GM12865 (cell line): ENCODE data around the gene IGFN1.

Experiments used
- DNase-seq: peaks from one replicate; pipeline ENCODE4 v3.0.0; 2010; ENCODE audit warnings: low read depth
- H3K4me3 ChIP-seq: 2 replicates; pipeline ENCODE4 v1.5.1; 2011; ENCODE audit warnings: mild to moderate bottlenecking, low read depth, low read length, control low read depth
- CTCF ChIP-seq: IDR thresholded peaks from 2 replicates; pipeline ENCODE4 v1.5.1; 2011; ENCODE audit warnings: low read length, control low read depth, low read depth, inconsistent platforms; ENCODE audit not compliant: insufficient read depth; ENCODE audit errors: missing control alignments

IGFN1 gene

DNA sequence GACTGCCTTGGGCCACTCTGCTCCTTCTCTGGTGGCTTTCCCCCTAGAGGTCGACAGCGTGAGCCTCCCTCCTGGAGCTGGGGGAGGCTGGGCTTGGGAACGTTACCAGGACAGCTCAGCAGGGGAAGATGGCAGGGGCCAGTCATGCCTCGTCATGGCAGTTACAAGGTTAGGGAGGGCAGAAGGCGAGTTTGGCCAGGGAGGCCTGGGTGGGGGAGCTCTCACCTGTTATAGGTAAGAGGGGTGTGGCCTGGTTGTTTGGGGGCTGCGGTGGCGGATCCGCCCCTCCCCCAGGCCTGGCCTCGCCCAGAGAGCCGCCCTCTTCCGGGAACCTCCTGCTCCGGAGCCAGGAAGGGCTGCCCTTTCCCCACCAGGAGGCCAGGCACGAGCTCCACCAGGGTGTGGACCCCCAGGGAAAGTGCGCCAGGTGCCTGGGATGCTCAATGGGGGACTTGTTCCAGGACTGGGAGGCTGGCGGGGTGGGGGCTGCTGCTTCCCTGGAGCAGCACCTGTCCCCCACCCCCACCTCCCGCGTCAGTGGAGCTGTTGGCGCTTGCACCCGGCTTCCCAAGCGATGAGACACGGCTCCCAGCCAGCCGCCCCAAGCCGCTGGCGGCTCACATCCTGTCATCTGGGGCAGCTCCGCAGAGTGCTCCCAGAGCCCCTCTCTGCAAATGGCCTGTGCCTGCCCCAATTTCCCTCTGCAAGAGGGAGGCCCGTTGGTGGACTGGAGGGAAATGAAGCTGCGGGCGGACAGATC lies 69.0 kb downstream of the IGFN1 start:
- no peak overlapping the region for H3K4me3 ChIP-seq
- no peak for TF ChIP-seq CTCF
- DNase-seq = no peak

DNA sequence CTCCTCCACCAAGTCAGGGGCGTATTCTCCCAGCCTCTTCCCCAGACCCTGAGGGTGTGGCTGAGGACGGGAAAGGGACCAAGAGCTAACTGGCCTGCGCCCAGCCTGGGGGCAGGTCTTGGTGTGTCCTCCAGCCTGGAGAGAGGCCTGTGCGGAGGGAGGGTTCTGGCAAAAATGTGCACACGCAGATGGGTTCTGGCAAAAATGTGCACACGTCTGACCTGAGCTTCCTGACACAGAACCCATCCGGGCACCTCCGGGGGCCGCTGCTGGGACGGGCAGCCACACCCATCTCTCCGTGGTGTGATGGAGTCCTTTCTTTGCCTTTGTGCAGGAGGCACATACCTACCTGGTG lies 69.6 kb downstream of the IGFN1 start:
- DNase-seq = no peak
- TF ChIP-seq CTCF = no peak
- no peak overlapping the region for H3K4me3 ChIP-seq

GRCh38 chr1:201260648-201261311 lies 70.2 kb downstream of the IGFN1 start:
- TF ChIP-seq CTCF = no peak
- H3K4me3 ChIP-seq = no peak overlapping the region
- no peak for DNase-seq

DNA sequence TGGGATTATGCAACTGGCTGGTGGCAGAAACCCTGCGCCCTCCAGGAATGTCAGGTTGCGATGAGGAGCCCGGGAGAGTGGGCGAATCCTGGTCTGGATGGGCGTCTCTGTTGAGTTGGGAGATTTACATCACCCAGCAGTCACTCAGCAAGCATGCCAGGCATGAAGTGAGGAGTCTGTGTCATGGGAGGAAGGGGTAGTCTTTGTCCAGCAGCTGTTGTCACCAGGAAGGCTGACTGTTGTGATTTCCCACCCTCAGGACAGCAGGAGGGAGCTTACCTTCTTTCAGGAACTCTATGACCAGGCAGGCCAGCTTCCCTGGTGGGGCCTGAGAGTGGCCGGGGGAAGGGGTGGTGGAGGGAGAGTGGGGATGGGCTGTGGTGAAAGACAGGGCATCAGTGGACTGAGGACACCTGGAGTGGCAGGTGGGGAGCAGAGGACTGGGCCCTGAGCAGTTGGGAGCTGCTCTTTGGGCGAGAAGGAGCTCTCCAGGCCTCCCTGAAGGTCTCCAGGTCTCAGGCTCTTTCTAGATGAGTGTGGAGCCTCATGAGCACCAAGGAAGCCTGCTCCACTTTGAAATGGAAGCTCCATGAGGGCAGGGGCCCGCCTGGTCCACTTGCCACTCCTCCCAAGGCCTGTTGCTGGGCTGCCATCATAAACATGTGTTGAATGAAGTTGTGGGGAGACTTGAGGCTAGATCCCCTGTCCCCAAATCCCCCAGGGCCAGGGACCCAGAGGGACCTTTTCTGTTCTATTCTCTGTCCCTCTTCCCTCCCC lies 71.3 kb downstream of the IGFN1 start:
- no peak for DNase-seq
- H3K4me3 ChIP-seq = no peak overlapping the region
- no peak for TF ChIP-seq CTCF

GRCh38 chr1:201262963-201263608 lies 72.5 kb downstream of the IGFN1 start:
- no peak for TF ChIP-seq CTCF
- no peak for DNase-seq
- H3K4me3 ChIP-seq = no peak overlapping the region

DNA sequence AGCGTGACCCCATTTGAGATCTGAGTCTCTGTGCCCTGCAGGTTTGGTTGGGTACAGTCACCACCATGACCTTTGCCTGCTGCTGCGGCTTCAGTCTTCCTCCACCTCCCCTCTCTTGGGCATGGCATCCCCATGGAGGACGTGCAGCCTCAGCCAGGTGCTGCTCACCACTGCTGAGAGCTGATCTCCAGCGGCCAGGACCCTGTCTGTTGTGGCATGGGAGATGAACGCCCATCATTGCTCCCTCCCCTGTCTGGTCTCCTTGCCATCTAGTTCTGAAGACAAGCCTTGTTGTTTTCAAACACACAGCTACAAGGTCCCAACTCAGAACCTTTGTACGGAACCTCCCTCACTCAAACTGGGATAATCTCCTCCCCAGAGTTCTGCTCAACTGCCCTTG lies 73.4 kb downstream of the IGFN1 start:
- no peak for DNase-seq
- TF ChIP-seq CTCF = no peak
- H3K4me3 ChIP-seq = no peak overlapping the region
